ENCODE results near the gene TSPAN5. TPM values are rescaled to one million over a fixed set of nuclear protein-coding genes. Genes with fewer than 3 reads are reported as not detected.

TSPAN5 gene
- total RNA-seq, 1 donor from 2014 or later, result 1.7 TPM

DNA sequence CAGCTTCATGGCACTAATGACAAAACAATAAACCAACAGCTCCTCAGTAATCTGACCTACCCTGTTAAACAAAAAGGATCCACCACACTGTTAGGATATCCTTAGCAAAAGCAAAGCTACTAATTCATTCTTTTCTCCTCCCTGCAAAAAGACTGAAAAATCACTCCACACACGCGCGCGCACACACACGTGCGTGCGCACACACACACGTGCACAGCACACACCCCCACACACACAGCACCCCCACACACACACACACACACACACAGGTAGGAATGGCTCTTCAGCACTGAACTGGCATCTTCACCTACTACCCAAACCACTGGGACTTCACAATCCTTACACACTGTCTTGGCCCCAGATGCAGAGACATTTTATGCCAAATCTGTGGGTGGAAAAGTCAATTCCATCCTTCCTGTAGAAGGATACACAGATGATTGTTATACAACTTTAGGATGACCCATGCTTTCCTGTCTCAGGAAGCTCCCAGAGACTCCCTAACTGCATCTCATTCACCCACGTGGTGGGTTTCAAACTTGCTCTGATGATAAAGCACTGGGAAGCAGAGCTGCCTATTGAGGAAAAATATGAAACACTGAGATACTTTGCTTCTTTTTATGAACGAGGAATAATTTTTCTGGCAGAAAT is 102.5 kb downstream of the TSPAN5 start:
- H3K36me3 ChIP-seq, result no peaks in the 10 kb centered on the region
- intact Hi-C loops (cut with micrococcal nuclease), result no loop called here
- TF ChIP-seq, protein P1, sequence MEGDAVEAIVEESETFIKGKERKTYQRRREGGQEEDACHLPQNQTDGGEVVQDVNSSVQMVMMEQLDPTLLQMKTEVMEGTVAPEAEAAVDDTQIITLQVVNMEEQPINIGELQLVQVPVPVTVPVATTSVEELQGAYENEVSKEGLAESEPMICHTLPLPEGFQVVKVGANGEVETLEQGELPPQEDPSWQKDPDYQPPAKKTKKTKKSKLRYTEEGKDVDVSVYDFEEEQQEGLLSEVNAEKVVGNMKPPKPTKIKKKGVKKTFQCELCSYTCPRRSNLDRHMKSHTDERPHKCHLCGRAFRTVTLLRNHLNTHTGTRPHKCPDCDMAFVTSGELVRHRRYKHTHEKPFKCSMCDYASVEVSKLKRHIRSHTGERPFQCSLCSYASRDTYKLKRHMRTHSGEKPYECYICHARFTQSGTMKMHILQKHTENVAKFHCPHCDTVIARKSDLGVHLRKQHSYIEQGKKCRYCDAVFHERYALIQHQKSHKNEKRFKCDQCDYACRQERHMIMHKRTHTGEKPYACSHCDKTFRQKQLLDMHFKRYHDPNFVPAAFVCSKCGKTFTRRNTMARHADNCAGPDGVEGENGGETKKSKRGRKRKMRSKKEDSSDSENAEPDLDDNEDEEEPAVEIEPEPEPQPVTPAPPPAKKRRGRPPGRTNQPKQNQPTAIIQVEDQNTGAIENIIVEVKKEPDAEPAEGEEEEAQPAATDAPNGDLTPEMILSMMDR (IDR thresholded peaks at IDR 0.05; ENCODE audit: borderline replicate concordance), result no peak
- H3K4me3 ChIP-seq, result no peak overlapping the region
- DNase-seq, result no peak
- no peaks in the 10 kb centered on the region for H3K9me3 ChIP-seq (replicated peaks)
- H3K4me1 ChIP-seq, result peaks cover 5% of the 10 kb centered on the region
- no peaks in the 10 kb centered on the region for H3K27me3 ChIP-seq (ENCODE audit: low read depth)
- no peak overlapping the region for H3K27ac ChIP-seq (replicated peaks)

DNA sequence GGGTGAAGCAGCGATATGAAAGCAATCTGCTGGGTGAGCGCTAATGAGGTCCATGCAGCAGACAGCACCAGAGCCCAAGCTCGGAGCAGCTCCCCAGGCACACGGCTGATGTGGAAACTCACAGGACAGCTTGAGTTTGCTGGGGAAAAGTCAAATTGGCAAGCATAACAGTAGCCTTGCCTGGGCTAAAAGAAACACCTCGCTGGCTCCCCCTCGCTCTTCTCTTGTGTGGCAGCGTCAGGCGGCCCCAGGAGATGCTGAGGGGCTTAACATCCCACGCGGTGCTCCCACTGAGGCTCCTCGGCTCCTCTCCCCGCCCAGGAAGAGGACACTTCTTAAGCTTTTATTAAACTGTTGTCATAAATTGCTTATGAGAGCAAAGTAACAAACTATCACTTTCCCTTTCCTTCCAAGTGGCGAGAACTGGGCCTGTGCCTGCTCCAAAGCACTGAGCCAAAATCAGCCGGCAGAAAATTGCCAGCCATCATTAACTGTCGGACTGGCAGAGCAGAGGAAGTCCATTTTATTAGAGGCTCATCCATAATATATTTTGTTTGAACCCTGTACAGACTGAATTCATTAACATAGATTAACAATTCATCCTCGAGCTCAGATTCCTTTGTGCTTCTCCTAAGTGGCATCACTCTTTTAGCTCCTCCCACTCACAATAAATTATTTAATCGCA is 111.4 kb downstream of the TSPAN5 start:
- H3K27ac ChIP-seq (replicated peaks), result peak overlapping the region; percentile 18
- TF ChIP-seq, protein P1 (IDR thresholded peaks at IDR 0.05; ENCODE audit: borderline replicate concordance), result no peak
- H3K4me1 ChIP-seq, result peaks cover 10% of the 10 kb centered on the region
- peaks cover 9% of the 10 kb centered on the region for H3K9me3 ChIP-seq (replicated peaks)
- H3K4me3 ChIP-seq, result peak overlapping the region; percentile 53
- H3K27me3 ChIP-seq (ENCODE audit: low read depth), result no peaks in the 10 kb centered on the region
- no peak for DNase-seq
- intact Hi-C loops (cut with micrococcal nuclease), result no loop called here
- H3K36me3 ChIP-seq, result no peaks in the 10 kb centered on the region

DNA sequence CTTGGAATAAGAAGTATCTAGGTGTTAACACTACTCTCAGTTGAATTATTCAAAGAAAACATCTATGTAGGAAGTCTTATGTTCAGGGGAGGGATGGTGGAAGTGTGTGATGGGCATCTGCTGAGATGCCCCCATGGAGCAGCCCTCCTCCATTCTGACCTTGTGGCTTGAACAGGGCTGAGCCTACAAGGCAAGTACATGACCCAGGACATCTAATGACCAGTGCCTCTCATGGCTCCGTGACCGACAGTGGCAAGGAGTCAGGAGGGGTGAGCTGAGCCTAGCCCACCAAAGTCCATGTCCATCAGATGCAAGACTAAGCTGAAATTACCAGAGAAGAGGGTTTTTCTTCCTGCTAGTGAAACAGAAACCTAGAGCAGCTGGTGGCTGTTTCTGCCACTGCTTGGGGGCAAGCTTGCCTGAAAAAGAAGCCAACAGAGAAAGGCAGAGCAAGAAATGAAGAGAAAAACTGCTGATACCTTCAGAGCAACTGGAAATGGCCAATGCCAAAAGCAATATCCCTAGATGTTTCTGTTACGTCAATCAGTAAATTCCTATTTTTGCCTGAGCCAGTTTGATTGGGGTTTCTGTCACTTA is 113.5 kb downstream of the TSPAN5 start:
- Histone ChIP-seq H3K27ac (replicated peaks) (no peak overlapping the region), H3K9me3 (replicated peaks) (peaks cover 6% of the 10 kb centered on the region), H3K4me1 (peaks cover 10% of the 10 kb centered on the region), H3K36me3 (no peaks in the 10 kb centered on the region), H3K4me3 (no peak overlapping the region), H3K27me3 (ENCODE audit: low read depth) (no peaks in the 10 kb centered on the region)
- TF ChIP-seq, protein P1 (IDR thresholded peaks at IDR 0.05; ENCODE audit: borderline replicate concordance), result no peak
- DNase-seq, result no peak
- intact Hi-C loops (cut with micrococcal nuclease), result no loop called here

DNA sequence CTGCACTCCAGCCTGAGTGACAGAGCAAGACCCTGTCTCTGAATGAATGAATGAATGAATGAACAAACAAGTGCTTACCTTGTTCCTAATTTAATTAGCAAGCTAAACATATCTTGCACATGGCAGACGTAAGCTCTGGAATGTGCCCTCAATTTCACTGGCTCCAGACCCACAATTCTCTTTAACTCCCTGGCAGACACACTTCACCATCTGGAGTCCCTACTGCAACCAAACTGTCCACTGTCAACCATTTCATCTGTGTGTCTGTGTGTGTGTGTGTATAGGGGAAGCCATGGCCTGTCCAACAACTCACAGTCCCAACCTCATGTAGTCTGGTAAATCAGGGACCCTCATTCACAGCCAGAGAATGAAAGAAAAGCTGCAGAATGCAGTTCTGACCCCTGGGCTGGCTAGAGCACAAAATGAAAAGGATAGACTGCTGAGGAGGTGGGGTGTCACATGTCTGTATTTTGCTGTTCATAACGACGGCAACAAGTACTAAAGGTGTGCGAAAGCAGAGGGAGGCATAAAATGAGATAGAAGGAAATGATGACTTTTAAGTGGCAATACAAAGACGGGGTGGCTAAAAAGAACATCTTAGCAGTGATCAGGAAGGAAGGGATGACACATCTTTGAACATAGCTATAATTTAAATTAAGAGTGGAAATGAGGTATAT is 114.1 kb downstream of the TSPAN5 start:
- Histone ChIP-seq H3K36me3 (no peaks in the 10 kb centered on the region), H3K27me3 (ENCODE audit: low read depth) (no peaks in the 10 kb centered on the region)
- intact Hi-C loops (cut with micrococcal nuclease), result no loop called here

DNA sequence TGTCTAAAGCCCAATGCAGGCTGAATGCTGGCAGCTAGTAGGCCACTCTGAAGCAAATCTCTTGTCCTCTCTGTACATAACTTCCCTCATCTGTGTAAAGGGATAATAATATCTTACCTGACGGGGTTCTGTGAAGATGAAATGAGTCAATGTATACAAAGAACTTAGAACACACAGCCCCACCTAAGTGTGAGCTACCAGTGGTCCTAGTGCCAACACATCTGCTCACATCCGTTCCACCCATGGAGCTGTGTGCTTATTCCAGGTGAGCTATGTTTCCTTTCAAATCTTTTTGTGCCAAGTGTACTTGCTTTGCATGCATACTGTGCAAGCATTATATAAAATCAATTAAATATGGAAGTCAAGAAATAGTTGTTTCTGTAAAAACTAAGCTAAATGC is 116.4 kb downstream of the TSPAN5 start:
- Histone ChIP-seq H3K9me3 (replicated peaks) (no peaks in the 10 kb centered on the region), H3K4me1 (peaks cover 7% of the 10 kb centered on the region), H3K4me3 (no peak overlapping the region), H3K27me3 (ENCODE audit: low read depth) (no peaks in the 10 kb centered on the region), H3K27ac (replicated peaks) (no peak overlapping the region), H3K36me3 (no peaks in the 10 kb centered on the region)
- intact Hi-C loops (cut with micrococcal nuclease), result no loop called here
- DNase-seq, result no peak
- TF ChIP-seq, protein P1 (IDR thresholded peaks at IDR 0.05; ENCODE audit: borderline replicate concordance), result no peak

More for the DNA sequence above, 114.1 kb downstream of the TSPAN5 start:
- H3K4me1 ChIP-seq, result peaks cover 10% of the 10 kb centered on the region
- no peak overlapping the region for H3K4me3 ChIP-seq
- no peak for DNase-seq
- H3K9me3 ChIP-seq (replicated peaks), result no peaks in the 10 kb centered on the region
- no peak overlapping the region for H3K27ac ChIP-seq (replicated peaks)
- TF ChIP-seq, protein P1 (IDR thresholded peaks at IDR 0.05; ENCODE audit: borderline replicate concordance), result no peak

All from left ventricle myocardium inferior (tissue), 1 donor.